GM21390 (cell line): Measurements from ENCODE around the gene PRR18.

ENCODE experiments used
- ATAC-seq: cut with Tn5 transposase; IDR thresholded peaks from one replicate; pipeline ENCODE4 v1.9.1; 2021; ENCODE audit not compliant: unreplicated experiment

Gene PRR18

DNA sequence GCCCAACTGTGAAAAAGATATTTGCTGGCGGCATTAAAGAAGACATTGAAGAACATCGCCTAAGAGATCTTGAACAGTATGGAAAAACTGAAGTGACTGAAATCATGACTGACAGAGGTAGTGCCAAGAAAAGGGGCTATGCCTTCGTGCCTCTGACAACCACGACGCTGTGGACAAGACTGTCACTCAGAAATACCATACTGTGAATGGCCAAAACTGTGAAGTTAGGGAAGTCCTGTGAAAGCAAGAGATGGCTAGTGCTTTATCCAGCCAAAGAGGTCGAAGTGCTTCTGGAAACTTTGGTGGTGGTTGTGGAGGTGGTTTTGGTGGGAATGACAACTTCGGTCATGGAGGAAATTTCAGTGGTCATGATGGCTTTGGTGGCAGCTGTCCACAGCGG, 26.7 kb upstream of the PRR18 start:
- ATAC-seq: no peak

DNA sequence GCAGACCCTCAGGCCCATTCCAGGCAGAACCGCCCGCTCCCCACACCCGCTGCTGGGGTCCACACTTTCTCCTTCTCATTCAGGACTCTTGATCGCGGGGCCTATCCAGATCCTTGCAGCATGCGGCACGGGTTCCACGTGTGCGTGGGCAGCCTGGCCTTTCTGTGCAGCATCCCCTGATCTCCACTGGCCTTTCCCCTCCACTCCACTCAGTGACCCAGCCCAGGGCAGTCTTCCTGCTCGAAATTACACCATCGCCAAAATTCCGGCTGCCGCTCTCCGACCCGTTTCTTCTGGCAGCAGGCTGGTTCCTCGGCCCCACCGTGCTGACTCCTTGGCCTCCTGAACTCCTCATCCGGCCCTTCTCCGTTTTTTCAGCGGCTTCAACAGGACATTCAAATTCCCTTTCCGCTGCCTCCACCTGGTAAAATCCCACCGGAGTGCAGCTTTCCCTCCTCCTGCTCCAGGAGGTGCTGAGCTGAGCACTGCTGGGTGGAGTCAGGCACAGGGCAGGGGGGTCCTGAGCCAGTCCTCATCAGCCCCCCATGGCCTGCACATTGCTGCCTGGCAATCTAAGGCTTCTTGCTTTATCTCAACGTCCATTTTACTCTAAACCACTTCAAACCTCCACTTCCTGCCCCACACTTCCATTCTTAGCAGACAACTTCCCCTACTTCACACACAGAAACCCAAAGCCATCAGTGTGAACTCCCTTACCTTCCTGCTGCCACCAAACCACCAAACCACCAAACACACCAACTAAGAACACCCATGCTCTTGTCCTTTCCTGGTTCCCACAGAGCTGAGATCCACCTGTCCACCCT, 25.2 kb upstream of the PRR18 start:
- peak; percentile 74 for ATAC-seq

DNA sequence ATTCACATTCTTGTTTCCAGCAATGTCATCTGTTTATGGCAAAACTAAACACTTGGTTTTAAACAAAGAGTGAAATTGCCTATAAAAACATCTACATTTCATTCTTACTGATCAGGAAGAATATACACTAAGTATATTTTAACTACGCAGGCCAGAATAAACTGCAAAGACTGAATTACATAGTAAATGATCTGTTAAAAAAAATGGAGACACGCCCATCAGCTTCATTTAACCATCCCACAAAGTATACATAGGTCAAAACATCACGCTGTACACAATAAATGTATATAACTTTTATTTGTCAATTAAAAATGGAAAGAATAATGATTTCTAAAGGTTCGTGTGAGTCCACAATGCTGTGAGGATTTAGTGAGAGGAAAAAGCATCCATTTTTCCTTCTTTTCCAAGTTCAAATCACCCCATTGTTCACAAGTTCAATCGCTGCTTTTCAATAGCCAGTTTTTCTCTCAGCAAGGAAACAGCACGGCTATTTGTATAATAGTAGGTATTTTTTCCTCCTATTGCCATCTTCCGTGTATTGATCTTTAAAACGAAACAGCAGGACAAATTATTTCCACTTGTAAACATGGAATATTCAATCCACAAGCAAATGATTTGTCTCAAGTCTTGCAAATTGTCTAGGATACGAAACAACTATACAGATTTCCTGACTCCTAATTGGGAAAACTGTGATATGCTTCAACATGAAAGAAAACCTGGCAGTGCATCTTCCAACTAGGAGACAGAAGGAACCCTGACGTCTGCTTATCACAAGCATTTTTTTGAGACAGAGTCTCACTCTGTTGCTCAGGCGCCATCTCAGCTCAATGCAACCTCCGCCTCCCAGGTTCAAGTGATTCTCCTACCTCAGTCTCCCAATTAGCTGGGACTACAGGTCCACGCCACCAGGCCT, 23.6 kb upstream of the PRR18 start:
- ATAC-seq: no peak

- no peak for ATAC-seq
These were observed 22.4 kb upstream of the PRR18 start for GRCh38 chr6:166330612-166331011.

DNA sequence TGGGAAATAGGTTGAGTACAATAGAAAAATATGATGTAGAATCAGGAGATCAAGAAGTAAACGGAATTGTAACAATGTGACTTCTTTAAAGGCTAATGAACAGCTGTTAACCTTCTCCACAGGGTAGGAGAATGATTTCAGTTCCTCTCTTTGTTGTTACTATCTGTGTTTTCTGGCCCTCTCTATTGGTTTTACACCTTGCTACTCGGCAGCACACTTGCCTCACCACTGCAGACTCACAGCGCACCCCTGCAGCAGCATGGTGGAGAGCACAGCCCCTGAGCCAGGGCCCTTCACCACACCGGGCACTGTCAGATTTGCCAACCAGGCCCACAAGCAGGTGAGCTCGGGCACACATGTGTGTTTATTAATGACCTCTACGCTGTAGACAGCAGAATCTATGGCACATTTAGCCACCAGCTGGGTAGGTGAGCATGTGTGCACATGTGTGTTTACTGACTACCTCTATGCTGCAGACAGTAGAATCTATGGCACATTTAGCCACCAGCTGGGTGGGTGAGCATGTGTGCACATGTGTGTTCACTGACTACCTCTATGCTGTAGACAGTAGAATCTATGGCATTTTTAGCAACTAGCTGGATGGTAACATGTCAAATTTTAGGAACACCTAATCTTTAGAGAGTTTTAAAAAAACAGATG, 17.3 kb upstream of the PRR18 start:
- ATAC-seq: peak; percentile 91

GRCh38 chr6:166323395-166323794, 15.2 kb upstream of the PRR18 start:
- ATAC-seq: no peak

GRCh38 chr6:166318649-166319600, 10.7 kb upstream of the PRR18 start:
- no peak for ATAC-seq

- ATAC-seq: no peak
These were observed 10.0 kb upstream of the PRR18 start for GRCh38 chr6:166318227-166318626.

- ATAC-seq: no peak
These were observed 9.3 kb upstream of the PRR18 start for GRCh38 chr6:166317261-166318212.

DNA sequence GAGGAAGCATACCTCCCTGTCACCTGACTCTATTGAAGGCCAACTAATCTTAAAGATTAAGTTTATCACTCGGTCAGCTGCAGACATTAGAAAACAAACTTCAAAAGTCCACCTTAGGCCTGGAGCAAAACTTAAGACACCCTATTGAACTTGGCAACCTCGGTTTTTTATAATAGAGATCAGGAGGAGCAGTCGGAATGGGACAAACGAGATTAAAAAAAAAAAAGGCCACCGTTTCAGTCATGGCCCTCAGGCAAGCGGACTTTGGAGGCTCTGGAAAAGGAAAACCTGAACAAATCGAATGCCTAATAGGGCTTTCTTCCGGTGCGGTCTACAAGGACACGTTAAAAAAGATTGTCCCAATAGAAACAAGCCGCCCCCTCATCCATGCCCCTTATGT, 7.2 kb upstream of the PRR18 start:
- ATAC-seq: no peak

GRCh38 chr6:166314454-166314853, 6.3 kb upstream of the PRR18 start:
- ATAC-seq: no peak

DNA sequence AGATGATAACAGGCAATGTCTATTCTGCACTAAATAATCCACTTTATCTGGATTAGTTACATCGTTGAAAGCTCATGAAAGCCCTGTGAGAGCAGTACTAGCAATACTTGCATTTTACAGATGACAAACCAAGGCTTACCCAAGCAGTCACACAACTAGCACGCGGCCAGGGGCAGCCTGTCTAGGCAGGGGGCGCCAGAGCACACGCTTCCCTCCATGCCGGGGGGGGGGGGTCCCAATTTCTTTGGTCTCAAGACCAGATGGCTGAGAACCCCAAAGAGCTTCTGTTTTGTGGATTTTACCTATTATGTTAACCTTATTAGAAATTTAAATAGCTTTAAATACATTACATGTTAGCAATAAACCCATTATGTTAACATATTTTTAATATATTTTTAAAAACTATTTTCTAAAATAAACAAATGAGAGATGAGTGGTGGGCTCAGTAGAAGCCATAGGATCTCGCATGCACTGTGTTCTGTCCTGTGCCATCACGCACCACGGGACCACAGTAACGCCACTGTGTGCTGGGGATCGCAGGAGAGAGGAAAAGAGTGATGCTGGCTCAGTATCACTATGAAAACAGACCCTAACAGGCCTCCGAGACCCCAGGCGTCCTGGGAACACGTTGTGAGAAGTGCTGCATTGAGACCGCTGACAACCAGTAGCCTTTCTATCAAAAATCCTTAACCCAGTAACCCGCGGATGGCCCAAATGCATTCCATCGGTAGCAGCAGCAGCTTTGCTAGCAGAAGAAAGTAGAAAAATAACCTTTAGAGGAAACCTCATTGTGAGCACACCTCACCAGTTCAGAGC, 5.3 kb upstream of the PRR18 start:
- ATAC-seq: no peak

GRCh38 chr6:166312832-166313231, 4.6 kb upstream of the PRR18 start:
- no peak for ATAC-seq

GRCh38 chr6:166310634-166311033, 2.4 kb upstream of the PRR18 start:
- ATAC-seq: no peak

DNA sequence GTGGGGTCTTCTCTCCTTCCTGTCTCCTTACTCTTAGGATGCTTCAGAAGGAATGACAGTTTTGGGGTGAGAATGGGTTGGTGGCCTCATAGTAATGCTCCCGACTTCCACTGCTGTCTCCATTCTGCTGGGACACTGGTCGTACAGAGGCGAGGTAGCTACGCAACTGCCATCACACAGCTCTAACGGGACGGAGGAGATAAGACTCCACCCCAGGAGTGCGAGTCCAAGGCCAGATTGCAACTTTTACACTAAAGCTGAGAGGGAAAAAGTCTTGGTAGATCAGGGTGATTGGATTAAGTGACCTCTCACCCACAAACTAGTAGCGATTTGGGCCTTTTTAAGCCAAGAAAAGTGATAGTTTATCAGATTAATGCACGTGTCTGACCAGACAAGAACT, 1.8 kb upstream of the PRR18 start:
- ATAC-seq: no peak

DNA sequence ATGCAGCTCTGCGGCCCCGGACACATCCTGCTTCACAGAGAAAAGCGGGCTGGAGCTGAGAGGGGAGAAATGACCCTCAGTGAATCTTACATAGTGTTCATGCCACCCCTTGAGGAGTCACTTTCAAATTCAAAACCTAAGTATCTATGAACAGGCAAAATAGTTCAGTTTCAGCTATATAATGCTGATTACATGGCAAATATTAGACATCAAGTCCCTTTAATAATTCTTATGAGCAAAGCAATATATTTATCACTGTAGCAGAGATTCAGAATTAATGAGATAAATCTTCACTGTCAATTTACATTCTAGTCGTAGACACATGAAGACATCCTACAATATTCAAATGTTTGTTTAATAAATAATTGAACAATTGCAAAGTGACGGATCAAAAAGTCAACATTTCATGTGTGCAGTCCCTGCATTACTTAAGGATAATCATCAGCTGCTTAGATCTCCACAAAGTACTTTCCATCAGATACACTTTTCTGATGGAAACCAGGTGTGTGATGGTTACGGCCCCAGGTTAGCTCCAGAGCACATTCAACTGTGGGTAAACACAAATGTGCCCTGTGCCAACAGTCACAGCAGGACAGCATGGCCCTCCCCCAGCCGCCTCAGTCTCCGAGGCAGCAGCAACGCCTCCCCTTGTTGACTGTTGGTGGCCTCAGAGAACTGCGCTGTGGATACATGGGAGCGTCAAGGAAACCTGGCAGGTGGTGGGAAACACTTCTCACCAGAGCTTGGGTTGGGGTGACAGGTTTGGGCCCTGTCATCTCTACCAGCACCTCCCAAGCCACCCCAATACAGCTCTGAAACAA, 787 bp upstream of the PRR18 start:
- no peak for ATAC-seq
